Endothelial cell of umbilical vein (primary cell): ENCODE measurements around the gene UBE2F.

Experiments
- CTCF ChIP-seq, 2 donors: IDR thresholded peaks; 1 replicate in 1 of 2; 2 replicates in 1 of 2; pipeline ENCODE4 v1.5.1; 2011; ENCODE audit warnings: low read length in 2 of 2, mild to moderate bottlenecking in 2 of 2, moderate library complexity in 2 of 2, control low read depth in 1 of 2, inconsistent platforms in 1 of 2, low read depth in 1 of 2; ENCODE audit not compliant: insufficient read depth in 1 of 2; ENCODE audit errors: extremely low read depth in 1 of 2
- EZH2 ChIP-seq: IDR thresholded peaks from 2 replicates; pipeline ENCODE4 v1.6.1; 2012; ENCODE audit warnings: borderline replicate concordance, low read depth, mild to moderate bottlenecking, moderate library complexity, low read length, inconsistent platforms; ENCODE audit not compliant: severe bottlenecking
- FOS ChIP-seq: IDR thresholded peaks from 2 replicates; pipeline ENCODE4 v1.6.1; 2011; ENCODE audit warnings: mild to moderate bottlenecking, low read length, moderate library complexity, borderline replicate concordance; ENCODE audit not compliant: insufficient read depth
- GATA2 ChIP-seq: IDR thresholded peaks from 2 replicates; pipeline ENCODE4 v1.7.0; 2011; ENCODE audit warnings: low read depth, mild to moderate bottlenecking, moderate library complexity, mixed read lengths, low read length; ENCODE audit not compliant: insufficient read length, insufficient read depth
- JUN ChIP-seq: IDR thresholded peaks from 2 replicates; pipeline ENCODE4 v1.6.1; 2011; ENCODE audit warnings: borderline replicate concordance, low read depth; ENCODE audit not compliant: insufficient read length, insufficient read depth
- MAX ChIP-seq: IDR thresholded peaks from 2 replicates; pipeline ENCODE4 v1.6.1; 2011; ENCODE audit not compliant: insufficient read depth, insufficient read length
- MYC ChIP-seq: IDR thresholded peaks from one replicate; pipeline ENCODE4 v1.6.1; 2011; ENCODE audit warnings: mild to moderate bottlenecking, low read depth, low read length
- POLR2A ChIP-seq: IDR thresholded peaks from 2 replicates; pipeline ENCODE4 v1.6.1; 2012; ENCODE audit warnings: low read depth, mild to moderate bottlenecking, control low read depth, low read length
- POLR2AphosphoS5 ChIP-seq: IDR thresholded peaks from 2 replicates; pipeline ENCODE4 v1.6.1; 2012; ENCODE audit warnings: low read depth, mild to moderate bottlenecking, control low read depth, low read length, moderate library complexity; ENCODE audit not compliant: insufficient read depth

GRCh38 chr2:238027591-238028415 is 61.0 kb downstream of the UBE2F start:
- TF ChIP-seq CTCF (IDR thresholded peaks at IDR 0.05; ENCODE audit: extremely low read depth in 1 of 2, insufficient read depth in 1 of 2, low read depth in 1 of 2, low read length in 2 of 2) (no peak), EZH2 (no peak), POLR2AphosphoS5 (no peak), POLR2A (no peak), MYC (no peak), FOS (no peak), MAX (no peak), GATA2 (no peak), JUN (no peak)
